Activated CD4-positive, alpha-beta memory T cell treated with anti-CD3 and anti-CD28 coated beads for 36 hours (primary cell): ENCODE data around the gene DCC. TPM values are rescaled to one million over a fixed set of nuclear protein-coding genes. Genes with fewer than 3 reads are reported as not detected.

Experiments used
- CTCF ChIA-PET: fragments of 350-600 bp; sonication (Branson Sonifier 250); formaldehyde crosslinking; loops from one replicate; lab custom pipeline; 2021; ENCODE audit warnings: antibody characterized with exemption, inconsistent platforms; lab: Charles Lee
- POLR2A ChIA-PET: fragments of 350-600 bp; sonication (Branson Sonifier 250); formaldehyde crosslinking; loops from one replicate; lab custom pipeline; 2021; ENCODE audit warnings: antibody characterized with exemption; lab: Charles Lee
- DNase-seq: peaks from one replicate; pipeline ENCODE4 v3.0.0-alpha.2; 2020
- H3K27ac Mint-ChIP-seq: one replicate; pipeline ENCODE4 v1.8.0; 2021; ENCODE audit warnings: mixed read lengths
- H3K27me3 Mint-ChIP-seq: one replicate; pipeline ENCODE4 v1.8.0; 2021; ENCODE audit warnings: mixed read lengths
- H3K36me3 Mint-ChIP-seq: one replicate; pipeline ENCODE4 v1.8.0; 2021; ENCODE audit warnings: mixed read lengths
- H3K4me1 Mint-ChIP-seq: one replicate; pipeline ENCODE4 v1.8.0; 2021; ENCODE audit warnings: low read depth, mixed read lengths
- H3K4me3 Mint-ChIP-seq: one replicate; pipeline ENCODE4 v1.8.0; 2021; ENCODE audit warnings: mild to moderate bottlenecking, mixed read lengths
- H3K9me3 Mint-ChIP-seq: one replicate; pipeline ENCODE4 v1.8.0; 2021; ENCODE audit warnings: mixed read lengths
- intact Hi-C: fragments of 100-400 bp; cut with micrococcal nuclease; formaldehyde crosslinking; loops from one replicate; pipeline ENCODE4 v1.15.1; 2023
- total RNA-seq, 2 experiments: library from RNA; stranded (reverse); gene quantifications; one replicate each; pipeline ENCODE4 v1.2.3, GENCODE V29; 2021

The DCC gene
- total RNA-seq, 2 experiments from 2014 or later: not detected

DNA sequence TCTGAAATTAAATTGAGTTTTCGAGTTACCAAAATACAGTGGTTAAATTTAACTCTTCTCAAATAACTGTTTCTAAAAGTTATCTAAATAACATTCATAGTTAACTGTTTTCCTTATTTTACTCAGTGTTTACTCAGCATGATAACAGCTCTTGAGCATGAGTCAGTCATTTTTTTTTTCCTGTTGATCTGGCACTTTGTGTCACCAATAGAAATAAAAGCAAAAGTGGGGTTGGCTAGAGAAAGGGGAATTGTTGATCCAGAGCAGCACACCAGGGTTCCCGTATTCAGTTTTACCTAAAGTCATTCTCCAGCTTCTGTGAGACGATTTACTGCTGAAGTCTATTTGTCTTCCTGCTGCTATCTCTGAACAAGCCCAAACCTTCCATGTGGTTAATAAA, 851.6 kb downstream of the DCC start:
- no peaks in the 10 kb centered on the region for H3K4me1 Mint-ChIP-seq
- CTCF ChIA-PET: no interaction called here
- H3K36me3 Mint-ChIP-seq: no peaks in the 10 kb centered on the region
- peaks cover under 1% of the 10 kb centered on the region for H3K9me3 Mint-ChIP-seq
- no peak overlapping the region for H3K27ac Mint-ChIP-seq
- POLR2A ChIA-PET: no interaction called here
- H3K27me3 Mint-ChIP-seq: no peaks in the 10 kb centered on the region
- H3K4me3 Mint-ChIP-seq: no peak overlapping the region
- DNase-seq: no peak
- intact Hi-C loops: no loop called here

DNA sequence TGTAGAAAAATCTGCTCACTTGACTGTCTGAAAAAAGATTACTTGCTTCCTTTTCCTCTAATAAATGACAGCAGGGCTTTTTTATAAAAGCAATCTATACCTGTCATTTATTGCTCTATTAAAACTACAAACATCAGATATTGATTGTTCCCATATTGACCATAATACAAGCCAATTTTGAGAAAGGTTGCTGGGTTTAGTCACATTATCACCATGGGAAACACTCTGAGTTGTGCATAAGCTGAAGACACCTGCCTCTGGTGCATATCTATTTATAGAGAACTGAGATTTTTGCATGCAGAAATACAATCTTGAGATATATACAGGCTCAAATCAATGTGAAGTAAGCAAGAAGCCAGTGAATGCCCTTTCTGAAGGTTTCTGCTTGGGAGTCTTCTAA, 853.9 kb downstream of the DCC start:
- H3K4me3 Mint-ChIP-seq: no peak overlapping the region
- H3K4me1 Mint-ChIP-seq: no peaks in the 10 kb centered on the region
- H3K27me3 Mint-ChIP-seq: no peaks in the 10 kb centered on the region
- no peaks in the 10 kb centered on the region for H3K36me3 Mint-ChIP-seq
- H3K9me3 Mint-ChIP-seq: no peaks in the 10 kb centered on the region
- ChIA-PET POLR2A (no interaction called here), CTCF (no interaction called here)
- H3K27ac Mint-ChIP-seq: no peak overlapping the region
- no peak for DNase-seq
- intact Hi-C loops: no loop called here

DNA sequence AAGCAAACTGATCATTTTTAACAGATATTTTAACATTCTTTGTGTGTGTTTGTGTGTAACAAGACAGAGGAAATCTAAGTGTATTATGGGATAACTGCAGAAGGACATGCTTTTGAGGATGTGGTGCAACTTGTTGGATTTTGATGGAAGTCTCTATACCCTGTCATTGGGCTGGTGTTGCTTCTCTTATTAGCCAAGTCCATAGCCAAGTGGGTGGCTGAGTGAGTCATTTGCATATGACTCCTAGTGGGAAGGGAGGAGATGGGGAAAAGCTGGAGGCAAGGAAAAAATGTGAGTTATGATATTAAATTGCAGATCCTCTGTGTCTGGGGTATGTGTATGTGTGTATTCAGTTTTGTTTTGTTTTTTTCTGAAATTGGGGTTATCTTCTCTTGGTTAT, 879.9 kb downstream of the DCC start:
- ChIA-PET CTCF (no interaction called here), POLR2A (no interaction called here)
- Mint-ChIP-seq H3K36me3 (no peaks in the 10 kb centered on the region), H3K4me1 (no peaks in the 10 kb centered on the region), H3K27ac (no peak overlapping the region), H3K9me3 (no peaks in the 10 kb centered on the region), H3K27me3 (no peaks in the 10 kb centered on the region), H3K4me3 (no peak overlapping the region)
- intact Hi-C loops: no loop called here
- no peak for DNase-seq

DNA sequence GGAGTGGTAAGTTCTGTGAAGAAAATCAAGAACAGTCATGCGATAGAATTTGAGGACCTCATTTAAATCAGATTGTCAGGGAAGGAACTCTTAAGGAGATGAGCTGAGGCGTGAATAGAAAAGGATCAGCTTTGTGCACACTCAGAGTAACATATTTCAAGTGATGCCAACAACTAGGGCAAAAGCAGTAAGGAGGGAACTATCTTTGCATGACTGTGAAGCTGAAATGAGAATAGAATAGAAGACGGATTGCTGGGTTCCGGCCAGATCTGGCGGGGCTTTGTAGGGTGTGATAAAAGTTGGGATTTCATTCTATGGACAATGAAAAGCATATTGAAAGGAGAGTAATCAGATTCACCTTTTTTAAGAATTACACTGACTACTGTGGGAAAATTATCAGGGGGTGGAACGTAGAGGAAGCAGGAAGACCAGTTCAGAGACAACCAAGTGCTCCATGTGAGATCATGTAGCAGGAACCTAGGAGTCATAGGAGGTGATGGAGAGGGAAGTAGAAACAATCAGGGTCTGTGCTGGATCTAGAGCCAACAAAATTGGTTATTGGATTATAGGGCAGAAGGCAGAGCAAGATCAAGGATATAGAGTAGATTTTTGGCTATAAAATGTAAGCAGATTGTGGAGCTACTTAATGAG, 884.3 kb downstream of the DCC start:
- H3K4me3 Mint-ChIP-seq: no peak overlapping the region
- ChIA-PET POLR2A (no interaction called here), CTCF (no interaction called here)
- intact Hi-C loops: no loop called here
- H3K36me3 Mint-ChIP-seq: no peaks in the 10 kb centered on the region
- no peaks in the 10 kb centered on the region for H3K9me3 Mint-ChIP-seq
- no peak for DNase-seq
- H3K4me1 Mint-ChIP-seq: no peaks in the 10 kb centered on the region
- no peak overlapping the region for H3K27ac Mint-ChIP-seq
- H3K27me3 Mint-ChIP-seq: no peaks in the 10 kb centered on the region

DNA sequence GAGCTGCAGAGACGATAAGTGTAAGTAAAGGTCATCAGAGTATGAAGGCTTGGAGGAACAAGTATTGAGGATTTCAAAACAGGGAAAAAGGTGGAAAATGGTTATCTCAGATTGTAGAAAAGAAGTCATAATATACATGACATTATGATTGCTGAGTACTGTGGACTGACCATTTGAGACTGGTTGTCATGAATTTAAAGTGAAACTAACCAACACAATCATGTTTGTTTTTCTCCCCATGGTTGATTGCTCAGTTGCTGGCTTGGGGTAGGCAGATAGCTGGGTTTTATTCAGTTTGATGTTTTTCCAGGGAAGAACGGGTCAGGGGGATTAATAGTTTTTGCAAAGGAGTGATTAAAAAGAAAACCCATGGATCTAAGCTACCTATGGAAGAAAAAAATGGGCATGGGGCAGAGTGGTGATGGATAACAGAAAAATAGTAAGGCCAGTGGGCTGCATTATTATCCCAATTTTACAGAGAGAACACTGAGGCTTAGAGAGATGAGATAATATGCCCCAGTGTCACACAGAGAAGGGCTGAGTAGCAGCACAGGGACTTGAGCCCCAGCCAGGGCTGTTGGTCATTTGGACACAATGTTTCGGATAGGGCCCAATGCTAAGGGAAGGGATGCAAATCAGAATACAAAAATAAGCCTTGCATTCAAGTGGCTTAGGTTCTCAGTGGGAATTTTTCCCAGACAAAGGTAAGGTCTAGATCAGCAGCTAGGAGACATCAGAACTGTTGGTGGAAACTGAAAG, 885.7 kb downstream of the DCC start:
- Mint-ChIP-seq H3K27me3 (no peaks in the 10 kb centered on the region), H3K36me3 (no peaks in the 10 kb centered on the region), H3K4me1 (no peaks in the 10 kb centered on the region), H3K9me3 (no peaks in the 10 kb centered on the region), H3K27ac (no peak overlapping the region), H3K4me3 (no peak overlapping the region)
- CTCF ChIA-PET: interaction anchor here (0.8 kb wide), 1 partner anchor 17 kb away, joined by 3 read pairs; no protein-coding TSS in a partner anchor
- DNase-seq: no peak
- intact Hi-C loops: no loop called here
- POLR2A ChIA-PET: no interaction called here

DNA sequence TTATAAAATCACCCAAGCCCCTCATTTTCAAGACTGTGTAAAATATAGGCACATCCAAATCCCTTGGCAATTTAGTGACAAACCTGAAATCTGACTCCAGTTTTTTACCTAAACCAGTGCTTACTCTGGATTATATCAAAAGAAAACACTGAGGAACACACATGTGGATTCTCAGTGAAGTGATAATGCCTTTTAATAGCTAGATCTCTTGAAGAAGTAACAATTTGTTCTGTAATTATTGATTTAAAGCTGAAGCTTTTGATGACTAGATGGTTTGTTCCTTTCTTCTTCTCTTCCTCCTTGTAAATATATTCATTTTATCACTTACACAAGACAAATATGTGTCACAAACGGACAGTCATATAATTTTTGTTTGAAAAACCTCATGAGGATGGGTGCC, 894.6 kb downstream of the DCC start:
- CTCF ChIA-PET: no interaction called here
- Mint-ChIP-seq H3K27me3 (no peaks in the 10 kb centered on the region), H3K36me3 (no peaks in the 10 kb centered on the region), H3K27ac (no peak overlapping the region), H3K4me1 (no peaks in the 10 kb centered on the region), H3K9me3 (no peaks in the 10 kb centered on the region), H3K4me3 (no peak overlapping the region)
- POLR2A ChIA-PET: no interaction called here
- intact Hi-C loops: no loop called here
- DNase-seq: no peak

DNA sequence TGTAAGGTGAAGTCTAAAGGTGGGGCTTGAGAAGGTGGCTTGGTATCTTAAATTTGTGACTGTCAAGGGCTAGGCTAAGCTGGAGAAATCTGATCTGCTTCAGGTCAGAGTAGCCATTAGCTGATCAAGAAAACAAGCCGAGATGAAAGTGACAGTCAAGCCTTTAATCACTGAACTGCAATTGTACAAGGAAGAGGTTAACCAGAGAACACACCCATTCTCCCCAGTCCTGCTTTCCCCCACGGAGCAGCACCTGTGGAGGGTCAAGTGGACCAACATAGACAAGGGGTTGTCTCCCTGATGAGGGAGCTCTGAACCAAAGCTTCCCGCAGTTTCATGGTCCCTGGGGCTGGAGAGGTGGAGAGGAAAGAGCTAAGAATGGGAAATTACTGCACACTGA, 901.2 kb downstream of the DCC start:
- Mint-ChIP-seq H3K9me3 (peaks cover 7% of the 10 kb centered on the region), H3K36me3 (no peaks in the 10 kb centered on the region), H3K4me3 (no peak overlapping the region), H3K27ac (no peak overlapping the region), H3K27me3 (no peaks in the 10 kb centered on the region), H3K4me1 (no peaks in the 10 kb centered on the region)
- ChIA-PET POLR2A (no interaction called here), CTCF (no interaction called here)
- DNase-seq: no peak
- intact Hi-C loops: no loop called here

DNA sequence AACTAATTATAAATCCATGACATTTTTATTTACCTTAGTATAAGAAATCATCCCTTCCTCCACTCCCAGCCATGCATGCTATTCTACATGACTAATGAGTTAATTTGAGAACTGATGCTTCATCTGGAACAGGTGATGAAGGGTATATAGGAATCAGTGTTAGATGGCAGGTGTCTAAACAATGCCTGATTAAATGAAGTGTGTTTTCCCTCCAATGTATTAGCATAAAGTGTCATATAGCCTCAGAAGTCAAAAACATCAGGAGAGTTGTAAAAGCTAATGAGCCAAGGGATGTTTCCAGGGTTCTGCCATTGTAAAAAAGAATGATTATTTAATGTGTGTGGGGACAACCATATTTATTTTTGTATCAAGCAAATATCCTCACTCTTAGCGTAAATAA, 913.8 kb downstream of the DCC start:
- H3K4me3 Mint-ChIP-seq: no peak overlapping the region
- no peak for DNase-seq
- no peaks in the 10 kb centered on the region for H3K4me1 Mint-ChIP-seq
- POLR2A ChIA-PET: no interaction called here
- intact Hi-C loops: no loop called here
- H3K27ac Mint-ChIP-seq: no peak overlapping the region
- H3K9me3 Mint-ChIP-seq: peaks cover 17% of the 10 kb centered on the region
- H3K27me3 Mint-ChIP-seq: no peaks in the 10 kb centered on the region
- CTCF ChIA-PET: no interaction called here
- H3K36me3 Mint-ChIP-seq: no peaks in the 10 kb centered on the region

DNA sequence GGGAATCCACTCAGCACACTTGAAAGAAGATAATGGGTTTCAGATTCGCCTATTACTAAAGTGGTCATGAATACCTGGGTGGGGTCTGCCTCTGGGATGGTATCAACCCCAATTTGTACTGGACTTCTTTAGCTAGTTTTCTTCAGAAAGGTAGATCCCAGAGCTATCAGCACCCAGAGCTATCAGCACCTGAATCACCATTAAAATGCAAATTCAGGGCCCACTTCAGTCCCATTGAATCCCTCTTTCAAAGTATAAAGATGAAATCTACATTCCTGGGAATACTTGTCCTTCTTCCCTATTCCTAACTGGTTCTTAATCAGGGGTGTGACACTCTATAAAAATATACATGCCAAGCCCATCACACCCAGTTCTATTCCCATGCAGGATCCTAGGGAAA, 914.3 kb downstream of the DCC start:
- CTCF ChIA-PET: no interaction called here
- Mint-ChIP-seq H3K27ac (no peak overlapping the region), H3K4me3 (no peak overlapping the region), H3K9me3 (peaks cover 17% of the 10 kb centered on the region), H3K36me3 (no peaks in the 10 kb centered on the region), H3K27me3 (no peaks in the 10 kb centered on the region), H3K4me1 (no peaks in the 10 kb centered on the region)
- intact Hi-C loops: no loop called here
- POLR2A ChIA-PET: no interaction called here
- no peak for DNase-seq

DNA sequence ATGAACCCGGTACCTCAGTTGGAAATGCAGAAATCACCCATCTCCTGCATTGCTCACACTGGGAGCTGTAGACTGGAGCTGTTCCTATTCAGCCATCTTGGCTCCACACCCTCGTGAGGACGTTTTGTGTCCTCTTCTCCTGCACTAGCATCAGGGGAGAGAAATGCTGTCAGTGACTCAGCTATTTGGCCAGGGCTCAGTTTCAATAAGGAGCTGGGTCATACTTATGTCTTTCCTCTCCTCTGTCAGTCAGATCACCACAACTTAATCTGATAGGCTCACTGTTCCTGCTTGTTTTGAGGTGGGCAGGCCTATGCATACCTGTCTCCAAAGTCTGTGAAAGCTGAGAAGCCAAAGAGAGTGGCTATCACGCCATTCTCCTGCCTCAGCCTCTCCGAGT, 921.2 kb downstream of the DCC start:
- H3K27me3 Mint-ChIP-seq: no peaks in the 10 kb centered on the region
- H3K27ac Mint-ChIP-seq: no peak overlapping the region
- no peak overlapping the region for H3K4me3 Mint-ChIP-seq
- no peaks in the 10 kb centered on the region for H3K4me1 Mint-ChIP-seq
- no peaks in the 10 kb centered on the region for H3K36me3 Mint-ChIP-seq
- intact Hi-C loops: no loop called here
- H3K9me3 Mint-ChIP-seq: peaks cover 13% of the 10 kb centered on the region
- ChIA-PET POLR2A (no interaction called here), CTCF (no interaction called here)
- DNase-seq: no peak

DNA sequence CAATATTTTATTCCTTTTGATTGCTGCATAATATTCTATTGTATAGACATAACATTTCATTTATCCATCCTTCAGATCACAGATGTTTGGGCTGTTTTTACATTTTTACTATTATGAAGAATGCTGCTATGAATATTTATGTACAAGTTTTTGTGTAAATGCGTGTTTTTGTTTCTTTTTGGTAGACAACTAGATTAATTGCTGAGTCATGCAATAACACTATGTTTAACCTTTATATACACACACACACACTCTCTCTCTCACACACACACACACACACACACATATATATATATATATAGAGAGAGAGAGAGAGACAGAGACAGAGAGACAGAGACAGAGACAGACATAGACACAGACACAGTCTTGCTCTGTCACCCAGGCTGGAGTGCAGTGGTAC, 926.9 kb downstream of the DCC start:
- intact Hi-C loops: no loop called here
- H3K4me1 Mint-ChIP-seq: no peaks in the 10 kb centered on the region
- ChIA-PET POLR2A (no interaction called here), CTCF (no interaction called here)
- no peak for DNase-seq
- no peak overlapping the region for H3K4me3 Mint-ChIP-seq
- peaks cover 3% of the 10 kb centered on the region for H3K9me3 Mint-ChIP-seq
- H3K27me3 Mint-ChIP-seq: no peaks in the 10 kb centered on the region
- no peaks in the 10 kb centered on the region for H3K36me3 Mint-ChIP-seq
- H3K27ac Mint-ChIP-seq: no peak overlapping the region

DNA sequence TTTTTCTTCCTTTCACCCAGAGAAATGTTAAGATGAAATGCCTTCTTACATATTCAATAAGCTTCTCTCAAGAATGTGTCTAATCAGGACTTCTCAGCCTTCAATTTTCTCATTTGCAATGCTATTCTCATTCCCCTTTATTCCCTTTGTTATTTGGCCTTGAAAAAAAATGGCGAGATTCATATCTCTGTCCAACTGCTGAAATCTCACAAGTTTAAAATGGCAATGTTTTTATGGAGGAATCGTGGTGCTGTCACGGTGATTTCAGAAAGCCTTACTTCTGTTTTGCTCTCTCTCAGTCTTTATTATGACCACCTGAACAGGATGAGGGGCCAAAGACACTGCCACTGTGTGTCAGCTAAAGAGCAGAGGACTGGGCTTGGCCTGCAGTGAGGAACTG, 928.5 kb downstream of the DCC start:
- H3K36me3 Mint-ChIP-seq: no peaks in the 10 kb centered on the region
- ChIA-PET CTCF (no interaction called here), POLR2A (no interaction called here)
- intact Hi-C loops: no loop called here
- no peak overlapping the region for H3K4me3 Mint-ChIP-seq
- no peaks in the 10 kb centered on the region for H3K27me3 Mint-ChIP-seq
- peaks cover 3% of the 10 kb centered on the region for H3K9me3 Mint-ChIP-seq
- H3K27ac Mint-ChIP-seq: no peak overlapping the region
- H3K4me1 Mint-ChIP-seq: no peaks in the 10 kb centered on the region
- DNase-seq: no peak

DNA sequence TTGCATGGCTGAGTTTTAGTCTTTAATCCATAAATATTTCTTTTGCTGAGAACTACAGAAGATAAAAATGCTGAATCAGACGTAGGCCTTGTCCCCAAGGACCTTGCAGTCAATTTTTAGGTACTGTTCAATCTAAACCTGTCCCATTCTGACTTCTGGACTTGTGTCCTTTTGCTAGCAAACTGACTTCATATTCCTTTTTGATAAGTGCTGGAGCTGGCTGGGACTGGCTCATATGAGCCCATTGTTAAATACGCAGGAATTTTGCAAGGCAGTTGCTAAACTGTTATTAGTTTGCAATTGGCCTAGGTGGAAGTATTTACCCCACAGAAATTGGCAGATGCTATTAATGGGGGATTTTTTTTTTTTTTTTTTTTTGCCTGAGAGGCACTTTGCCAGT, 941.4 kb downstream of the DCC start:
- no peak for DNase-seq
- H3K27me3 Mint-ChIP-seq: no peaks in the 10 kb centered on the region
- H3K9me3 Mint-ChIP-seq: peaks cover 9% of the 10 kb centered on the region
- intact Hi-C loops: no loop called here
- no peaks in the 10 kb centered on the region for H3K4me1 Mint-ChIP-seq
- no peaks in the 10 kb centered on the region for H3K36me3 Mint-ChIP-seq
- CTCF ChIA-PET: no interaction called here
- no peak overlapping the region for H3K27ac Mint-ChIP-seq
- H3K4me3 Mint-ChIP-seq: no peak overlapping the region
- POLR2A ChIA-PET: no interaction called here
